Measurements from ENCODE around the gene DCANP1. TPM values are rescaled to one million over a fixed set of nuclear protein-coding genes. Genes with fewer than 3 reads are reported as not detected.
A peak's percentile ranks its signal among the peaks of the same experiment; 100 is the strongest.
"Not testable (repeated sequence)": the region's sequence is repeated elsewhere in the genome, so short reads cannot be mapped to it uniquely, and the experiment has no call there.

DCANP1 gene, protein sequence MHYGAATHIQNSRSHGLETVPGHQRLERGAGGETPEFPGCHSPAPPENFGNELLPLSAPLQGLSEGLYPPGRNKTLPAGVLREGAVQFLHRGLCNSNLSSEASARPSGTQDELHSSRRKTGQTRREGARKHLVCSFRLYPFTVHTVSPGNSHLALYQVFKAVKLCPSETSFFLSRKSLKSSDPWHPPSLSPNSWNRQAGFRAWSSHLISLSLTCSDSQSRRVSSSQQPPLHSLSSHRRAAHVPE
- not detected for total RNA-seq

DNA sequence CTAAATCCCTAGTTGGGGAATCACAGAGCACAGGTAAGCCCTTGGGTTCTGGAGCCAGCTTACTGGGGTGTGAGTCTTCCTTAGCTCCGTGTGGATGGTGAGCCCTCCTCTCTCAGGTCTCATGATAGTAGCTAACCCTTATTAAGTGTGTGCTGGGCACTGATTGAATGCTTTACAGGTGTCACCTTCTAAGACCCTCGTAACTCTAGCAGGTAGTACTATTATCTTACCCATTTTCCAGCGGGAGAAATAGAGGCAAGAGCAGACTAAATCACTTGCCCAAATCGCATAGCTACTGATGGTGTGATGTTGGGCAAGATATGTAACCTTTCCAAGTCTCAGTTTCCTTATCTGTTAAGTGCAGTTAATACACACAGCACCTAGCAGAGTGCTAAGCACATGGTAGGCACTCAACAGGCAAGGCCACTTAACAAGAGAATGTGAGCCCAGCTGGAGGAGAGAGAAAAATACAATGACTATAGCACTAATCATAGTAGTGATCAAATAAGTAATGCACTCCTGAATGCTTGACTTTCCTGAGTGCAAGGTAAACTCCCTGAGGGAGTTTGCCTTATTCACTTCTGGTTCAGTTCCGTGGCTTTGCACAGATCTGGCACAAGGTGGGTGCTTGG is at the start of gene DCANP1:
DCANP1 (minus strand) TSS at position 51 of the 632 bp plus-strand sequence. CDS start 240 bp downstream, outside the sequence.
- Histone ChIP-seq H3K4me1 (no peaks in the 10 kb centered on the region), H3K27ac (no peak within 1 kb of the TSS), H3K9me3 (no peaks in the 10 kb centered on the region), H3K4me3 (no peak within 1 kb of the TSS), H3K27me3 (peaks cover 14% of the 10 kb centered on the region), H3K36me3 (no peaks in the 10 kb centered on the region)
- peak in 1 of 2 donors; percentile 15 for DNase-seq (ENCODE audit: low spot score in 2 of 2)
- TF ChIP-seq EP300 (IDR thresholded peaks at IDR 0.05) = no peak
- TF ChIP-seq POLR2A (IDR thresholded peaks at IDR 0.05) = no peak
- no peak for TF ChIP-seq POLR2AphosphoS5 (IDR thresholded peaks at IDR 0.05)
- TF ChIP-seq, protein P1, sequence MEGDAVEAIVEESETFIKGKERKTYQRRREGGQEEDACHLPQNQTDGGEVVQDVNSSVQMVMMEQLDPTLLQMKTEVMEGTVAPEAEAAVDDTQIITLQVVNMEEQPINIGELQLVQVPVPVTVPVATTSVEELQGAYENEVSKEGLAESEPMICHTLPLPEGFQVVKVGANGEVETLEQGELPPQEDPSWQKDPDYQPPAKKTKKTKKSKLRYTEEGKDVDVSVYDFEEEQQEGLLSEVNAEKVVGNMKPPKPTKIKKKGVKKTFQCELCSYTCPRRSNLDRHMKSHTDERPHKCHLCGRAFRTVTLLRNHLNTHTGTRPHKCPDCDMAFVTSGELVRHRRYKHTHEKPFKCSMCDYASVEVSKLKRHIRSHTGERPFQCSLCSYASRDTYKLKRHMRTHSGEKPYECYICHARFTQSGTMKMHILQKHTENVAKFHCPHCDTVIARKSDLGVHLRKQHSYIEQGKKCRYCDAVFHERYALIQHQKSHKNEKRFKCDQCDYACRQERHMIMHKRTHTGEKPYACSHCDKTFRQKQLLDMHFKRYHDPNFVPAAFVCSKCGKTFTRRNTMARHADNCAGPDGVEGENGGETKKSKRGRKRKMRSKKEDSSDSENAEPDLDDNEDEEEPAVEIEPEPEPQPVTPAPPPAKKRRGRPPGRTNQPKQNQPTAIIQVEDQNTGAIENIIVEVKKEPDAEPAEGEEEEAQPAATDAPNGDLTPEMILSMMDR (IDR thresholded peaks at IDR 0.05) = no peak
- 91% methylated on average over 5 of the region's 5 CpGs for WGBS

DNA sequence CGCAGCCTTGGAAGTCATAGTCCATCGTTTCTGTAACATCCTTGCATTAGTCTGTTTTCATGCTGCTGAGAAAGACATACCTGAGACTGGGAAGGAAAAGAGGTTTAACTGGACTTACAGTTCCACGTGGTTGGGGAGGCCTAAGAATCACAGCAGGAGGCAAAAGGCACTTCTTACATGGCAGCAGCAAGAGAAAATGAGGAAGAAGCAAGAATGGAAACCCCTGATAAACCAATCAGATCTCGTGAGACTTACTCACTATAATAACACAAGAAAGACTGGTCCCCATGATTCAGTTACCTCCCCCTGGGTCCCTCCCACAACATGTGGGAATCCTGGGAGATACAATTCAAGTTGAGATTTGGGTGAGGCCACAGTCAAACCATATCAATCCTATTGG is 48.4 kb upstream of the DCANP1 start:
- not testable (repeated sequence) for H3K36me3 ChIP-seq; H3K9me3 ChIP-seq; H3K27ac ChIP-seq; DNase-seq (ENCODE audit: low spot score in 2 of 2); H3K4me3 ChIP-seq
- Histone ChIP-seq H3K4me1 (peaks cover 51% of the 10 kb centered on the region), H3K27me3 (peaks cover 12% of the 10 kb centered on the region)
- 86% methylated on average over 4 of the region's 4 CpGs for WGBS

DNA sequence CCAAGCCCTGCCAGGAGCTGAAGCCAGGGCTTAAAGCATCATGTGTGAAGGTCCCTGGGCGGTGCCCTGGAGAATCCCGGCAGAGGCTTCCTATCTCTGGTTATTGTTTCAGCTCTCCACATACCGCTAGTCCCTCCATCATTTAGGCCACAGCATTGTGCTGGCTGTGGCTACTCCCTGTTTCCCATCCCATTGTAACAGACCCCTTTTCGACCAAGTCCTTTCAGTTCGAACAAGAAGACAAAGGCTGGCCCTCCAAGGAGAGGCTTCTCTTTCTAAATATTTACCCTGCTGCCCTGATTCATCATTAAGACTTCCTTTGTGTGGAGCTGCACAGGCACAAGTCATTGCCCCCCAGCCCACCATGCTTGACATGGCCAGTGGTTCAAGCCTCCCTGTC is 47.0 kb upstream of the DCANP1 start:
- peak overlapping the region; percentile 53 for H3K27ac ChIP-seq
- 77% methylated on average over 5 of the region's 5 CpGs for WGBS

DNA sequence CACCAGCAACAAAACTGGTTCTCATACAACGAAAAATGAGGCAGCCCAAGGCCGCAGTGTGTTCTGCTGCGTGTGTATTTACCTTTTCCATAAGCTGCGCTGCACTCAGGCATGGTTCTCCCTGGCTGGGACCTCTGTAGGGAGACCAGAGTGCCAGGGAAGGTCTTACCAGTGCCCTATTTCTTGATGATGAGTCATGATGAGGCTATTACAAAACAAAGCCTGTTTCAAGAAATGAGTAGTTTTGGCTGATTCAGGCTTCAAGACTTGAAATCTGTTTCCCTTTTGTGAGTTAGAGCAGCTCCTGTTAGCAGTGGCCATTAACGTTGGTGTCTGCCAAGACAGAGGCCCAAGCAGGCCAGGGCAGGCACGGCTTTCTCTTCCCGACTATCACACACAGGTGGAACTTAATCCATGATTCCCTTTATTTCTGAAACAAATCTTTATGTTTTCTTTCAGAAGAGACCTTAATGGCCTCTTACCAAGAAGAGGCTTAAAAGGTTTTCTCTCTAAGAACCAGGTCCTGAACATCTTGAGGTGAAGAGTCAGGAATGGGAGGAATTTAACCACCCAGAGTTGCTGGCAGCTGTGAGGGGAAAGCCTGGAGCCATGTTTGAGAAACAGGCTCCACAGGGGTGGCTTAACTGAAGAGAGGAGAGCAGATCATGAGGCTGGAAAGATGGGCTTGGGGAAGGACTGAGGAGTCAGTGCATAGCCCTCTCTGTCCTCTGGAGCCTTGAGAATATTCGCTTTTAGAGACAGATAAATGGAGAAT is 46.4 kb upstream of the DCANP1 start:
- H3K4me1 ChIP-seq = peaks cover 64% of the 10 kb centered on the region

More for the DNA sequence above, 47.0 kb upstream of the DCANP1 start:
- no peak for DNase-seq (ENCODE audit: low spot score in 2 of 2)
- Histone ChIP-seq H3K4me1 (peaks cover 62% of the 10 kb centered on the region), H3K27me3 (peaks cover 25% of the 10 kb centered on the region), H3K36me3 (no peaks in the 10 kb centered on the region), H3K9me3 (no peaks in the 10 kb centered on the region), H3K4me3 (no peak overlapping the region)
- no peak for TF ChIP-seq POLR2A (IDR thresholded peaks at IDR 0.05)
- no peak for TF ChIP-seq POLR2AphosphoS5 (IDR thresholded peaks at IDR 0.05)
- no peak for TF ChIP-seq EP300 (IDR thresholded peaks at IDR 0.05)
- TF ChIP-seq, protein P1 (IDR thresholded peaks at IDR 0.05) = no peak

DNA sequence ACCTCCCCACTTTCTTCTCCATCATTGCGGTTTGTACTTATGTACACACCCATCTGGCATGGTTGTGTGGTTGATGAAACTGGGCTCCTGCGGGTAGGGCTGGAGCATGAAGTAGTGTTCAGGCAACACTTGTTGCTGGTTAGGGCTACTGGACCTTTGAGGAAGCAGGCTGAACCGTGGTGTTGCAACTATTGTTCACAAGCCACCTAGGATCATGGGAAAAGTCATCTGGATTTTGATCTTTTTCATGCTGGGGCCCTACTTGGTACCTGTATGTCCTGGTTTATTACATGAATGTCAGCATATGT is 45.1 kb upstream of the DCANP1 start:
- no peak for TF ChIP-seq POLR2A (IDR thresholded peaks at IDR 0.05)
- TF ChIP-seq, protein P1 (IDR thresholded peaks at IDR 0.05) = no peak
- TF ChIP-seq POLR2AphosphoS5 (IDR thresholded peaks at IDR 0.05) = no peak
- WGBS = 62% methylated on average over 2 of the region's 3 CpGs
- peaks cover 55% of the 10 kb centered on the region for H3K4me1 ChIP-seq

More for the DNA sequence above, 46.4 kb upstream of the DCANP1 start:
- Histone ChIP-seq H3K36me3 (no peaks in the 10 kb centered on the region), H3K9me3 (no peaks in the 10 kb centered on the region), H3K27ac (peak overlapping the region; percentile 53), H3K4me3 (no peak overlapping the region), H3K27me3 (peaks cover 30% of the 10 kb centered on the region)
- 45% methylated on average over 8 of the region's 8 CpGs for WGBS
- no peak for DNase-seq (ENCODE audit: low spot score in 2 of 2)
- TF ChIP-seq POLR2A (IDR thresholded peaks at IDR 0.05) (no peak), POLR2AphosphoS5 (IDR thresholded peaks at IDR 0.05) (no peak), EP300 (IDR thresholded peaks at IDR 0.05) (no peak)
- TF ChIP-seq, protein P1 (IDR thresholded peaks at IDR 0.05) = no peak

More for the DNA sequence above, 45.1 kb upstream of the DCANP1 start:
- no peak for DNase-seq (ENCODE audit: low spot score in 2 of 2)
- Histone ChIP-seq H3K27me3 (peaks cover 41% of the 10 kb centered on the region), H3K27ac (no peak overlapping the region), H3K4me3 (no peak overlapping the region), H3K9me3 (no peaks in the 10 kb centered on the region), H3K36me3 (no peaks in the 10 kb centered on the region)
